PFSK-1 (cell line): ENCODE data around the gene CCDC12.

ENCODE experiments used
- FOXP2 ChIP-seq: optimal IDR thresholded peaks from 2 replicates; pipeline ENCODE3; 2011; ENCODE audit warnings: borderline replicate concordance, control low read depth, inconsistent platforms; ENCODE audit not compliant: insufficient read depth; ENCODE audit errors: extremely low read length, extremely low read depth
- POLR2AphosphoS5 ChIP-seq: IDR thresholded peaks from 2 replicates; pipeline ENCODE4 v1.6.1; 2012; ENCODE audit warnings: low read depth, mild to moderate bottlenecking, control low read depth, low read length, moderate library complexity
- SIN3A ChIP-seq: IDR thresholded peaks from 2 replicates; pipeline ENCODE4 v1.6.1; 2012; ENCODE audit warnings: mild to moderate bottlenecking, low read length, moderate library complexity, borderline replicate concordance; ENCODE audit not compliant: insufficient read depth
- TAF1 ChIP-seq: IDR thresholded peaks from 2 replicates; pipeline ENCODE4 v1.6.1; 2012; ENCODE audit warnings: low read length, control low read depth, borderline replicate concordance; ENCODE audit not compliant: insufficient read depth
- TF ChIP-seq, protein P1 (sequence below), 2 experiments: IDR thresholded peaks; 2 replicates each; pipeline versions ENCODE4 v1.6.1 to v1.8.0; 2011 to 2012; ENCODE audit warnings: low read depth in 2 of 2, low read length in 2 of 2, control low read depth in 1 of 2, inconsistent platforms in 1 of 2, mild to moderate bottlenecking in 1 of 2, moderate library complexity in 1 of 2; ENCODE audit not compliant: insufficient read depth in 1 of 2

The CCDC12 gene

DNA sequence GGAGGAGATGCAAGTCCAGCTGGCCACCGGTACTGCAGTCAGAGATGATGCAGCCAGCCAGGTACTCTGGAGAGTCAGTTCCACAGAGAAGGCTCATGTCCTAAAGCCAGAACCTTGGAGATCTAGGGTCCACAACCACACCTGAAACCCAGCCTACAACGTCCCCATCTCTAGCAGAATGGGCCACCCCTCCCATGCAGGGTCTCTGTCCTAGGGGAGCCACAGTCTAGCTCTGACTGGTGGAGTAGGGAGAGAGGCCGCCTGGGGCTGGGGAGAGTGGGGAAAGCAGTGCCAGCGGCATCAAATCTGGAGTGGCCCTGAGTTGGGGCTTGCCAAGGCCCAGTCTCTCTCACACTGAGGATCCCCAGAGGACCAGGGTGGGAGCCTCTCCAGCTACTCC is 55.5 kb downstream of the CCDC12 start:
- TF ChIP-seq SIN3A (no peak), TAF1 (no peak), POLR2AphosphoS5 (no peak), FOXP2 (no peak)
- TF ChIP-seq, protein P1, sequence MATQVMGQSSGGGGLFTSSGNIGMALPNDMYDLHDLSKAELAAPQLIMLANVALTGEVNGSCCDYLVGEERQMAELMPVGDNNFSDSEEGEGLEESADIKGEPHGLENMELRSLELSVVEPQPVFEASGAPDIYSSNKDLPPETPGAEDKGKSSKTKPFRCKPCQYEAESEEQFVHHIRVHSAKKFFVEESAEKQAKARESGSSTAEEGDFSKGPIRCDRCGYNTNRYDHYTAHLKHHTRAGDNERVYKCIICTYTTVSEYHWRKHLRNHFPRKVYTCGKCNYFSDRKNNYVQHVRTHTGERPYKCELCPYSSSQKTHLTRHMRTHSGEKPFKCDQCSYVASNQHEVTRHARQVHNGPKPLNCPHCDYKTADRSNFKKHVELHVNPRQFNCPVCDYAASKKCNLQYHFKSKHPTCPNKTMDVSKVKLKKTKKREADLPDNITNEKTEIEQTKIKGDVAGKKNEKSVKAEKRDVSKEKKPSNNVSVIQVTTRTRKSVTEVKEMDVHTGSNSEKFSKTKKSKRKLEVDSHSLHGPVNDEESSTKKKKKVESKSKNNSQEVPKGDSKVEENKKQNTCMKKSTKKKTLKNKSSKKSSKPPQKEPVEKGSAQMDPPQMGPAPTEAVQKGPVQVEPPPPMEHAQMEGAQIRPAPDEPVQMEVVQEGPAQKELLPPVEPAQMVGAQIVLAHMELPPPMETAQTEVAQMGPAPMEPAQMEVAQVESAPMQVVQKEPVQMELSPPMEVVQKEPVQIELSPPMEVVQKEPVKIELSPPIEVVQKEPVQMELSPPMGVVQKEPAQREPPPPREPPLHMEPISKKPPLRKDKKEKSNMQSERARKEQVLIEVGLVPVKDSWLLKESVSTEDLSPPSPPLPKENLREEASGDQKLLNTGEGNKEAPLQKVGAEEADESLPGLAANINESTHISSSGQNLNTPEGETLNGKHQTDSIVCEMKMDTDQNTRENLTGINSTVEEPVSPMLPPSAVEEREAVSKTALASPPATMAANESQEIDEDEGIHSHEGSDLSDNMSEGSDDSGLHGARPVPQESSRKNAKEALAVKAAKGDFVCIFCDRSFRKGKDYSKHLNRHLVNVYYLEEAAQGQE (IDR thresholded peaks at IDR 0.05; ENCODE audit: insufficient read depth in 1 of 2, low read depth in 2 of 2, low read length in 2 of 2), result no peak

DNA sequence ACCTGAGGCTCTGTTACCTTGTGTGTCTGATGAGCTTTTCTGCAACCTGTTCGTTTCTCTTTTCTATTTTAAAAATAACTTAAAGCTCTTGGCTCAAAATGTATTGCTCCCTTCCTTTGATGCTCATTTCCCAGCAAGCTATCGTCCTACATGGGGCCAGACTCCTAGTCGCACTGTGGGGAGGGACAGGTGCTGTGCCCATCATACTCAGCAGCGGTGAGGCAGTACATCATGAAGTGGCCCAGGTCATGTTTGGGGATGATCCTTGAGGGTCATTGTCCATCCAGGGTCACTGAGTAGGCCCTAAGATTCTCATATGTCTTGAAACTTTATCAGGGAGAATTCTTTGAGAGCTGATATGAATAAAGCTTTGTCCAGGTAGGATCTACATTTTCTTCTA is 57.9 kb downstream of the CCDC12 start:
- TF ChIP-seq FOXP2, result no peak
- TF ChIP-seq TAF1, result no peak
- no peak for TF ChIP-seq POLR2AphosphoS5
- TF ChIP-seq, protein P1 (IDR thresholded peaks at IDR 0.05; ENCODE audit: insufficient read depth in 1 of 2, low read depth in 2 of 2, low read length in 2 of 2), result no peak
- TF ChIP-seq SIN3A, result no peak

DNA sequence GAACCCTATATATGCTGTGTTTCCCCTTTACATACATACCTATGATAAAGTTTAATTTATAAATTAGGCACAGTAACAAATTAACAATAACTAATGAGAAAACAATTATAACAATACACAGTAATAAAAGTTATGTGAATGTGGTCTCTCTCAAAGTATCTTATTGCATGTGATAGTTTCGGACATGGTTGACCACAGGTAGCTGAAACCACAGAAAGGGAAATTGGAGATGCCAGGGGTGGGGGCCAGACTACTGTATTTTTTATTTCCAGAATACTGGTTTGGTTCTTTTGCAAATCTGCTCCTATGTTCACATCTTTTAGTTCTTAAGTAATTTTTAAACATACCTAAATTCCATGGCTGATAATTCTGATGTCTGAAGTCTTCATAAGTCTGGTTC is 58.3 kb downstream of the CCDC12 start:
- TF ChIP-seq TAF1, result no peak
- no peak for TF ChIP-seq POLR2AphosphoS5
- no peak for TF ChIP-seq SIN3A
- TF ChIP-seq, protein P1 (IDR thresholded peaks at IDR 0.05; ENCODE audit: insufficient read depth in 1 of 2, low read depth in 2 of 2, low read length in 2 of 2), result no peak
- TF ChIP-seq FOXP2, result no peak

DNA sequence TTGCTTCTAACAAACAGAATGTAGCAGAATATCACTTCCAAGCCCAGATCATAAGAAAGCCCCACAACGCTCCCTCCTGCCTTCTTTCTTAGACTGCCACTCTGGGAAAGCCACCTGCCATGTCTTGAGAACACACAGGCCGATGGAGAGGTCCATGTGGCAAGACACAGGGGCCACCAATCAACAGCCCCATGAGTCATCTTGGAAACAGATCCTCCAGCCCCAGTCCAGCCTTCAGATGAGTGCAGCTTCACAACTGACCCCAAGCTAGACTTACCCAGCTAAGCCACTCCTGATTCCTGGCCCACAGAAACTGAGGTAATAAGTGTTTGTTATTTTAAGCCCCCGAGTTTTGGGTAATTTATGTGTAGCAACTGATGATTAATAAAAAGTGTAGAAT is 59.3 kb downstream of the CCDC12 start:
- no peak for TF ChIP-seq POLR2AphosphoS5
- TF ChIP-seq, protein P1 (IDR thresholded peaks at IDR 0.05; ENCODE audit: insufficient read depth in 1 of 2, low read depth in 2 of 2, low read length in 2 of 2), result no peak
- TF ChIP-seq FOXP2, result no peak
- TF ChIP-seq SIN3A, result no peak
- no peak for TF ChIP-seq TAF1

DNA sequence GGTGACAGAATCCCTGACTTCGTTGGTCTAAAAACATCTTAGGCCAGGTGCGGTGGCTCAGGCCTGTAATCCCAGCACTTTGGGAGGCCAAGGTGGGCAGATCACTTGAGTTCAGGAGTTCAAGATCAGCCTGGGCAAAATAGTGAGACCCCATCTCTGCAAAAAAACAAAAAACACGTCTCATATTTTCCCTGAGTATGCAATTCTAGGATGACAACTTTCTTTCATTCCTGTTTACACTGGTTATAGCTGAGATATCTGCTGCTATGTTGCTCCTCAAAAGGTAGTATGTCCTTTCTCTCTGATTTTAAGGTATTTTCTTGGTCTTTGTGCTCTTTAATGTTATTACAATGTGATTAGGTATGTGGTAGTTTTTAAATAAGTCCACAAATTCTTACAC is 59.7 kb downstream of the CCDC12 start:
- TF ChIP-seq, protein P1 (IDR thresholded peaks at IDR 0.05; ENCODE audit: insufficient read depth in 1 of 2, low read depth in 2 of 2, low read length in 2 of 2), result no peak
- TF ChIP-seq POLR2AphosphoS5, result no peak
- no peak for TF ChIP-seq TAF1
- TF ChIP-seq SIN3A, result no peak
- no peak for TF ChIP-seq FOXP2
